CD14-positive monocyte (primary cell): ENCODE data around the gene GSTM2. TPM values are rescaled to one million over a fixed set of nuclear protein-coding genes. Genes with fewer than 3 reads are reported as not detected.

ENCODE experiments used
- DNase-seq, 3 donors: peaks; one replicate each; pipeline ENCODE4 v3.0.0-alpha.2; 2011 to 2022
- H2AFZ ChIP-seq: 2 replicates; pipeline ENCODE4 v1.6.0; 2012; ENCODE audit warnings: mild to moderate bottlenecking, low read depth, low read length, inconsistent platforms; ENCODE audit not compliant: insufficient read depth, poor library complexity, severe bottlenecking
- H3K27ac ChIP-seq, 2 donors: 1 replicate in 1 of 2; 2 replicates in 1 of 2; pipeline ENCODE4 v1.5.1; 2012 to 2013; ENCODE audit warnings: low read length in 2 of 2, control low read depth in 1 of 2, inconsistent platforms in 1 of 2, low read depth in 1 of 2, mild to moderate bottlenecking in 1 of 2
- H3K27me3 ChIP-seq, 2 donors: one replicate each; pipeline versions ENCODE4 v1.6.0 to v1.6.1; 2011 to 2013; ENCODE audit warnings: low read length in 2 of 2; ENCODE audit not compliant: control insufficient read depth in 2 of 2, insufficient read depth in 2 of 2
- H3K36me3 ChIP-seq, 2 donors: replicated peaks in 1 of 2; 1 replicate in 1 of 2; 2 replicates in 1 of 2; pipeline versions ENCODE4 v1.5.1 to v1.6.1; 2012 to 2013; ENCODE audit warnings: low read length in 2 of 2, control low read depth in 1 of 2, inconsistent platforms in 1 of 2, mild to moderate bottlenecking in 1 of 2; ENCODE audit not compliant: insufficient read depth in 2 of 2, control insufficient read depth in 1 of 2
- H3K4me1 ChIP-seq, 2 donors: 1 replicate in 1 of 2; 2 replicates in 1 of 2; pipeline versions ENCODE4 v1.5.1 to v1.6.1; 2012 to 2013; ENCODE audit warnings: low read length in 2 of 2, control low read depth in 1 of 2, inconsistent platforms in 1 of 2, mild to moderate bottlenecking in 1 of 2, moderate library complexity in 1 of 2; ENCODE audit not compliant: insufficient read depth in 2 of 2, control insufficient read depth in 1 of 2
- H3K4me2 ChIP-seq: replicated peaks from 2 replicates; pipeline ENCODE3; 2012; ENCODE audit warnings: low read length, moderate library complexity, mild to moderate bottlenecking; ENCODE audit not compliant: poor library complexity, severe bottlenecking; ENCODE audit errors: extremely low read depth
- H3K4me3 ChIP-seq, 3 experiments: fragments of 200-600 bp in 1 of 3; sonication (generic) in 1 of 3; replicated peaks in 1 of 3; 1 replicate in 2 of 3; 2 replicates in 1 of 3; pipeline ENCODE4 v1.5.1; 2011 to 2013; ENCODE audit warnings: low read length in 3 of 3, mild to moderate bottlenecking in 3 of 3, control low read depth in 2 of 3, low read depth in 2 of 3, inconsistent platforms in 1 of 3, moderate library complexity in 1 of 3
- H3K79me2 ChIP-seq: 2 replicates; pipeline ENCODE4 v1.6.0; 2012; ENCODE audit warnings: mild to moderate bottlenecking, control low read depth, inconsistent platforms, low read length, moderate library complexity; ENCODE audit not compliant: insufficient read depth
- H3K9ac ChIP-seq: 2 replicates; pipeline ENCODE4 v1.6.0; 2017; ENCODE audit warnings: low read length, mild to moderate bottlenecking; ENCODE audit not compliant: insufficient read depth, poor library complexity, severe bottlenecking
- H3K9me3 ChIP-seq, 2 donors: replicated peaks in 1 of 2; 1 replicate in 1 of 2; 2 replicates in 1 of 2; pipeline versions ENCODE4 v1.5.1 to v1.6.1; 2012 to 2013; ENCODE audit warnings: low read length in 2 of 2, control low read depth in 1 of 2; ENCODE audit not compliant: control insufficient read depth in 1 of 2, insufficient read depth in 1 of 2
- H4K20me1 ChIP-seq: 2 replicates; pipeline ENCODE4 v1.6.0; 2012; ENCODE audit warnings: mild to moderate bottlenecking, low read length, control low read depth, moderate library complexity; ENCODE audit not compliant: insufficient read depth
- H3K27ac Mint-ChIP-seq, 7 donors: one replicate each; pipeline ENCODE4 v1.8.0; 2020; ENCODE audit warnings: mild to moderate bottlenecking in 7 of 7, mixed read lengths in 7 of 7, moderate library complexity in 6 of 7, inconsistent platforms in 2 of 7
- H3K27me3 Mint-ChIP-seq, 3 donors: one replicate each; pipeline ENCODE4 v1.8.0; 2021 to 2022; ENCODE audit warnings: low read depth in 3 of 3, mild to moderate bottlenecking in 3 of 3, mixed read lengths in 3 of 3, moderate library complexity in 3 of 3, inconsistent platforms in 1 of 3
- H3K36me3 Mint-ChIP-seq, 2 donors: one replicate each; pipeline ENCODE4 v1.8.0; 2020; ENCODE audit warnings: mixed read lengths in 2 of 2, inconsistent platforms in 1 of 2, mild to moderate bottlenecking in 1 of 2
- H3K4me1 Mint-ChIP-seq: one replicate; pipeline ENCODE4 v1.8.0; 2020; ENCODE audit warnings: mild to moderate bottlenecking, mixed read lengths
- H3K4me3 Mint-ChIP-seq, 2 donors: one replicate each; pipeline ENCODE4 v1.8.0; 2020; ENCODE audit warnings: mild to moderate bottlenecking in 2 of 2, mixed read lengths in 2 of 2, moderate library complexity in 1 of 2
- H3K9me3 Mint-ChIP-seq, 7 donors: one replicate each; pipeline ENCODE4 v1.8.0; 2020 to 2022; ENCODE audit warnings: mixed read lengths in 7 of 7, mild to moderate bottlenecking in 6 of 7, moderate library complexity in 6 of 7, inconsistent platforms in 2 of 7
- CTCF ChIP-seq: fragments of 200-600 bp; IDR thresholded peaks from one replicate; pipeline ENCODE4 v1.8.0; 2022; ENCODE audit warnings: antibody characterized with exemption, mild to moderate bottlenecking
- WGBS: methylation state at CpG from one replicate; pipeline ENCODE4 v1.1.5; 2013; ENCODE audit warnings: missing lambda C conversion rate; ENCODE audit not compliant: insufficient coverage; 5-methylcytosine and 5-hydroxymethylcytosine counted together
- intact Hi-C, 2 donors: fragments of 100-400 bp; cut with micrococcal nuclease; formaldehyde crosslinking; loops; one replicate each; pipeline versions ENCODE4 v1.15.0 to v1.15.1; 2023
- polyA plus RNA-seq, 3 donors: library from polyadenylated mRNA; depleted of rRNA in 1 of 3; unstranded in 2 of 3; stranded (reverse) in 1 of 3; fragments of 300-500 nt in 2 of 3; fragments of >200 nt in 1 of 3; fragmentation: Illumina TruSeq in 2 of 3; gene quantifications; 1 replicate in 2 of 3; 2 replicates in 1 of 3; pipeline ENCODE4 v1.2.3, GENCODE V29; 2012 to 2021

Gene GSTM2
- polyA plus RNA-seq, 3 donors = 1.5 to 12.0 (median 6.3) TPM

- TF ChIP-seq CTCF = peak; percentile 93
- Histone ChIP-seq H3K27me3 (no peaks in the 10 kb centered on the region), H2AFZ (peak overlapping the region; percentile 83), H3K4me2 (peak overlapping the region; percentile 31), H3K36me3 (no peaks in the 10 kb centered on the region), H3K4me1 (peaks cover 7 to 14% of the 10 kb centered on the region in 2 donors), H3K79me2 (no peaks in the 10 kb centered on the region), H3K4me3 (no peak overlapping the region), H3K9me3 (no peaks in the 10 kb centered on the region), H3K9ac (no peak overlapping the region), H4K20me1 (no peaks in the 10 kb centered on the region), H3K27ac (no peak overlapping the region)
- Mint-ChIP-seq H3K27ac (no peak overlapping the region), H3K27me3 (peaks cover 3 to 7% (median 4%) of the 10 kb centered on the region in 3 donors), H3K36me3 (peaks cover 0 to 2% of the 10 kb centered on the region in 2 donors), H3K9me3 (peaks cover 0 to 5% (median 0%) of the 10 kb centered on the region in 7 donors), H3K4me3 (peak overlapping the region in 1 of 2 donors; percentile 51), H3K4me1 (peaks cover 16% of the 10 kb centered on the region)
- intact Hi-C loops = loop anchor here (2.0 to 10.0 kb wide), 3 partner anchors 129 to 369 kb away; partner anchors contain the start of gene AHCYL1 (in 1 of the 2)
- peak; percentile 59 to 75 (median 70) for DNase-seq
- 39% methylated on average over 28 of the region's 32 CpGs for WGBS
Measured at GRCh38 chr1:109643385-109644230, 24.2 kb upstream of the GSTM2 start.

GRCh38 chr1:109644670-109645069 lies 23.2 kb upstream of the GSTM2 start:
- no peak overlapping the region for H2AFZ ChIP-seq
- no peak for DNase-seq
- intact Hi-C loops = loop anchor here (5.0 to 10.0 kb wide), 2 partner anchors 340 to 368 kb away; partner anchors contain the start of gene AHCYL1 (in 1 of the 2)
- Mint-ChIP-seq H3K36me3 (peaks cover 0 to 2% of the 10 kb centered on the region in 2 donors), H3K4me1 (peaks cover 16% of the 10 kb centered on the region), H3K27ac (no peak overlapping the region), H3K4me3 (no peak overlapping the region), H3K27me3 (peaks cover 2 to 7% (median 5%) of the 10 kb centered on the region in 3 donors), H3K9me3 (peaks cover 0 to 5% (median 0%) of the 10 kb centered on the region in 7 donors)
- TF ChIP-seq CTCF = no peak
- no peak overlapping the region for H3K4me2 ChIP-seq
- H3K9me3 ChIP-seq = no peaks in the 10 kb centered on the region
- no peak overlapping the region for H3K4me3 ChIP-seq
- no peaks in the 10 kb centered on the region for H3K79me2 ChIP-seq
- H3K27ac ChIP-seq = no peak overlapping the region
- no peaks in the 10 kb centered on the region for H3K27me3 ChIP-seq
- peaks cover 7 to 14% of the 10 kb centered on the region in 2 donors for H3K4me1 ChIP-seq
- no peaks in the 10 kb centered on the region for H4K20me1 ChIP-seq
- no peak overlapping the region for H3K9ac ChIP-seq
- no CpG with 5 or more reads among the region's 10 CpGs for WGBS
- H3K36me3 ChIP-seq = no peaks in the 10 kb centered on the region
